Astrocyte (in vitro differentiated cells and primary cell): ENCODE data around the gene MRPL43.

Source experiments
- CTCF ChIP-seq: IDR thresholded peaks from 2 replicates; pipeline ENCODE4 v1.5.1; 2011; ENCODE audit warnings: low read depth, mild to moderate bottlenecking, inconsistent platforms, low read length, moderate library complexity; ENCODE audit not compliant: insufficient read depth
- EZH2 ChIP-seq: IDR thresholded peaks from 2 replicates; pipeline ENCODE4 v1.6.1; 2012; ENCODE audit warnings: mild to moderate bottlenecking, low read length, inconsistent platforms; ENCODE audit not compliant: insufficient read depth

- no peak for TF ChIP-seq CTCF
- no peak for TF ChIP-seq EZH2
Observed at GRCh38 chr10:100986952-100987684, at the start of gene MRPL43, which contains the start of gene TWNK.
